AG08396 (cell line): Measurements from ENCODE around the gene TKTL1.

Source experiments
- DNase-seq: peaks from one replicate; pipeline ENCODE4 v3.0.0; 2012; ENCODE audit warnings: low spot score, mixed read lengths

TKTL1 gene

GRCh38 chrX:154378059-154378798, 82.6 kb downstream of the TKTL1 start:
- DNase-seq = no peak

GRCh38 chrX:154378799-154379568, 83.4 kb downstream of the TKTL1 start, which contains the start of gene EMD:
Gene EMD, plus strand, starts transcription at chrX:154379295. Its CDS starts 190 bp downstream, at chrX:154379485.
- peak; percentile 91 for DNase-seq

GRCh38 chrX:154379569-154379951, 84.0 kb downstream of the TKTL1 start:
- DNase-seq = no peak
